Measurements from ENCODE around the gene BLOC1S3.
"Not testable (repeated sequence)": the region's sequence is repeated elsewhere in the genome, so short reads cannot be mapped to it uniquely, and the experiment has no call there.

The BLOC1S3 gene

DNA sequence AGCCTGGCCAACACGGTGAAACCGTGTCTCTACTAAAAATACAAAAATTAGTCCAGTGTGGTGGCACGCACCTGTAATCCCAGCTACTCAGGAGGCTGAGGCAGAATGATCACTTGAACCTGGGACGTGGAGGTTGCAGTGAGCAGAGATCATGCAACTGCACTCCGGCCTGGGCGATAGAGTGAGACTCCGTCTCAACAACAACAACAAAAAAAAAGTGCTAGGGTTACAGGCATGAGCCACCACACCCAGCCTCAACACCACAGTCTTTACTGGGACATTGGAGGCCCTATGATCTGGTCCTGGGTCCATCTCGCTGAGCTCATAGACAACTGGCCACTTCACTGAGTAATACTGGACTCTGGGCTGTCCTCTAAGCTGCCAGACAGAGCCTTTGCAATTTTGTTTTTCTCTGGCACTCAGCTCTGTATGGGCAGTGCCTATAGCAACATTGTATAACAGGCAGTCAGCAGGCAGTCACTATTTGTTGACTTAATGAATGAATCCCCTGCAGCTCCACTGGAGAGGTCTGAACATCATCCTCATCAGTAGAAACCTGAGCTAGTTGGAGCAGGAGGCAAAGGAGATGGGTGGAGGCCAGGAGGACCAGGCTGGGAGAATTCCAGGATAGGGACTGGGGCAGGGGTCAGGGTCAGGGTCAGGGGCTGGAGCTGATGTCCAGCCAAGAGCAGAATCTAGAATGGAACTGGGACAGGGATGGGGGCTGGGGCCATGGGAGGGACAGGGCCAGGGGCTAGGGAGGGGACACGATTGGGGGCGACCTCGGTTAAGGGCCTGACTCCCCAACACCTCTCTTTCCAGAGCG, 8.1 kb downstream of the BLOC1S3 start:
- no peak for FAIRE-seq

DNA sequence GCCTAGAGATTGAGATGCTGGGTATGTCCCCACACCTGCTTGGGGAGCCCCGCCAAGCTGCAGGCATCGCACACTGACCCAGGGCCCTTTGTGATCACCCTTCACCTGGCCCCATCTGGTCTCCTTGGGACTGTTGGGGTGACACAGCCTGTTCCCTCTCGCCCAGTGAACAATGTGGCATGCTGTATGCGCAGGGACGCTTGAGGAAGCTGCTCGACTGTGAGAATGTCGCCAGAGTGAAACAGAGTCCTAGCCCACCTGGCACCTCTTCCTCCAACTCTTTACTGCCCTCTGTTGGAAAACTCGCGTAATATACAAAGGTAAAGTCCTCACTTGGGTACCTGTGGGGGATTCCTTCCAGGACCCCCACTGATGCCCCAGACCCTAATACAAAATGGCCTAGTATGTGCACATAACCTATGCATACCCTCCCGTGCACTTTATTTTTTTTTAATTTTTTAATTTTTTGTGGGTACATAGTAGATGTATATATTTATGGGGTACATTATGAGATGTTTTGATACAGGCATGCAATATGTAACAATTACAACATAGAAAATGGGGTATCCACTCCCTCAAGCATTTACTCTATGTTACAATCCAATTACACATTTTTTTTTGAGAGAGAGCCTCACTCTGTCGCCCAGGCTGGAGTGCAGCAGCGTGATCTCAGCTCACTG, 9.0 kb downstream of the BLOC1S3 start:
- FAIRE-seq, result no peak

DNA sequence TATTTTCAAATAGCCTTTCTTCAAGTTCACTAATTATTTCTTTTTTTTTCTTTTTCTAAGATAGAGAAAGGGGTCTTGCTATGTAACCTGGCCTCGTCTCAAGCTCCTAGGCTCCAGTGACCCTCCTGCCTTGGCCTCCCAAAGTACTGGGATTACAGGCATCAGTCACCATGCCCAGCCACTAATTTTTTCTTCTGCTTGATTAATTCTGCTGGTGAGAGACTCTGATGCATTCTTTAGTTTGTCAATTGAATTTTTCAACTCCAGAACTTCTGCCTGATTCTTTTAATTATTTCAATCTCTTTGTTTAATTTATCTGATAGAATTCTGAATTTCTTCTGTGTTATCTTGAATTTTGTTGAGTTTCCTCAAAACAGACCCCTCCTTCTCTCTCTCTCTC, 11.4 kb downstream of the BLOC1S3 start:
- FAIRE-seq, result no peak

DNA sequence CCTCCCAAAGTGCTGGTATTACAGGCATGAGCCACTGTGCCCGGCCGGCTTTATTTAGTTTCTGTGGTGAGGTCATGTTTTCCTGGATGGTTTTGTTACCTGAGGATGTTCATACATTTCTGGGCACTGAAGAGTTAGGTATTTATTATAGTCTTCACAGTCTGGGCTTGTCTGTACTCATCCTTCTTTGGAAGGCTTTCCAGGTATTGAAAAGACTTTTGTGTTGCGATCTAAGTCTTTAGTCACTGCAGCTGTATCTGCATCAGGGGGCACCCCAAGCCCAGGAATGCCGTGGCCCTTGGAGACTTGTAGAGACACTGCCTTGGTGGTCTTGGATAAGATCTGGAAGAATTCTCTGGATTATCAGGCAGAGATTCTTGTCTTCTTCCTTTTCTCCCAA, 12.8 kb downstream of the BLOC1S3 start:
- no peak for FAIRE-seq

DNA sequence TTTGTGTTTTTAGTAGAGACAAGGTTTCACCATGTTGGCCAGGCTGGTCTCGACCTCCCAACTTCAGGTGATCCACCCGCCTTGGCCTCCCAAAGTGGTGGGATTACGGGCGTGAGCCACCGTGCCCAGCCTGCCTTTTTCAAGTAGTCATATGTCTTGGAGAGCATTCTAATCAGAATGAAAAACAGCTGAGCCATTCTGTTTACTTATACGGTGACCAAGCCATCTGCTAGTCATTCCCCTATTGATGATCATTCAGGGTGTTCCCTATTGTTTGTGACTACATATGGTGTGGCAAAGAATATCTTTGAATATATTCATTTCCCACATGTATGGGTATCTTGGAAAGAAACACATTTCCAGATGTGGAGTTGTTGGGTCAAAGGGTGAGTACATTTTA, 17.2 kb downstream of the BLOC1S3 start:
- FAIRE-seq, result no peak

DNA sequence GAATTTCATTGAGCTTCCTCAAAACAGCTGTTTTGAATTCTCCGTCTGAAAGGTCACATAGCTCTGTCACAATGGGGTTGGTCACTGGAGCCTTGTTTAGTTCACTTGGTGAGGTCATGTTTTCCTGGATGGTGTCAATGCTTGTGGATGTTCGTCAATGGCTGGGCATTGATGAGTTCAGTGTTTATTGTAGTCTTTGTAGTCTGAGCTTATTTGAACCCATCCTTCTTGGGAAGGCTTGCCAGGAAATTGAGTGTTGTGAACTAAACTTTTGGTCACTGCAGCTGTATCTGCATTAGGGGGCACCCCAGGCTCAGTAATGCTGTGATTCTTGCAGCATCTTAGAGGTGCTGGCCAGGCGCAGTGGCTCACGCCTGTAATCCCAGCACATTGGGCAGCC, 22.0 kb downstream of the BLOC1S3 start:
- no peak for FAIRE-seq

DNA sequence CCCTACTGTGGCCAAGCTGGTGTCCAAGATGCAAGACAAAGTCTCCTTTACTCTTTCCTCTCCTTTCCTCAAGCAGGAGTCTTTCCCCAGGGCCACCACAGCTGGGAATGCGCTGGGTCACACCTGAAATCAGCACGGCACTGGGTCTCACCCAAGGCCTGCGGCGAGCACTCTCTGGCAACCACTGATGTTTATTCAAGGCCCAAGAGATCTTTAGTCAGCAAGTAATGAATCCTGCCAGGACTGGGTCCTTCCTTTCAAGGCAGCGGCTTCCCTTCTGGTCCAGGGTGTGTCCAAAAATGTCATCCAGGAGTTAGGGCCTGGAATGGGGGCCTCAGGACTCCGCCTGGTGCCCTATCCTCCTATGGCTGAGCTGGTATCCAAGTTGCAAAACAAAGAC, 24.1 kb downstream of the BLOC1S3 start:
- no peak for FAIRE-seq

DNA sequence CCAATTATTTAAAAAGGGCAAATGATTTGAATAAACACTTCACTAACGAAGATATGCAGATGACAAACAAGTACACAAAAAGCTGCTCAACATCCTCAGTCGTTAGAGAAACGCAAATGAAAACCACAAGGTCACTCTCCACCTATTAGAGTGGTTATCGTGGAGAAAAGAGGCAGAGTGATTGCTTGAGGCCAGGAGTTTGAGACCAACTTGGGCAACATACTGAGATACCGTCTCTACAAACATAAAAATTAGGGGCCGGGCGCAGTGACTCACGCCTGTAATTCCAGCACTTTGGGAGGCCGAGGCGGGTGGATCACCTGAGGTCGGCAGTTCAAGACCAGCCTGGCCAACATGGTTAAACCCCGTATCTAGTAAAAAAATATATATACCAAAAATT, 27.2 kb downstream of the BLOC1S3 start:
- no peak for FAIRE-seq

DNA sequence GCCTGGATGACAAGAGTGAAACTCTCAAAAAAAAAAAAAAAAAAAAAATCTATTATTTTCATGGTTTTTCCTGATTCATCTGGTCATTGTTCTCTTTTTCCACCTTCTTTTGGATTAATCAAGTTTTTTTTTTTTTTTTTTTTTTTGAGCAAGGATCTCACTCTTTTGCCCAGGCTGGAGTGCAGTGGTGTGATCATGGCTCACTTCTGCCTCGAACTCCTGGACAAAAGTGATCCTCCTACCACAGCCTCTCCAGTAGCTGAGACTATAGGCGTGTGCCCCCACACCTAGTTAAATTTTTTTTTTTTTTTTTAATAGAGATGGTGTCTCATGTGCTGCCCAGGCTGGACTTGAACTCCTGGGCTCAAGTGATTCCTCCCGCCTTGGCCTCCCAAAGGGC, 27.7 kb downstream of the BLOC1S3 start:
- FAIRE-seq, result no peak

DNA sequence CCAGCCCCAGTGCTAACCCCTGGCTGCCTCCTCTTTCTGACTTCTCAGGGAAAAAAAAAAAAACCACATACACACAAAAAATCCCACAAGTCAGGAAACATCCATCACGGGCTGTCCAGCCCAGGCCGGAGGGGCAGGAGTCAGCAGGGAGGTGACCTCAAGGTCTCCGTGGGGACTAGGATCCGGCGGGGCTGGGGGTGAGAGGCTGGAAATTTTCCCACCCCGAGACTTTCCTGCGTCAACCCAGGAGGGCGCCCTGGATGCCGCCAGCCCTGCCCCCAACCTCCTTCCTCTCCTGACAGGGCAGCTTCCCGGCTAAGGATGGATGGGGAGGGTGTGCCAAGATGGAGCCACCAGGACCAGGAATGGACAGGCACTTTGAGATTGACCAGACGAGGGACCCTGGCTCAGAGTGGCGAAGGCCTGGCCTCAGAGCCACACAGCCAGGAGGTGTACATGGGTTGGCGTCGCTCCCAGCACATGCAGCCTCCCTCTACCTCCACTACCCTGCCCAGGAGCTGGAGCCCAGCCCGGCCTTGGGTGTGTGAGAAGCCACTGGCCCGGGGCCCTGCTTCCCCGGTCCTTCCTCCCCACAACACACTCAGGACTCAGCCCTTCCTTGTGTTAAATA, 33.3 kb downstream of the BLOC1S3 start:
- no peak for FAIRE-seq

DNA sequence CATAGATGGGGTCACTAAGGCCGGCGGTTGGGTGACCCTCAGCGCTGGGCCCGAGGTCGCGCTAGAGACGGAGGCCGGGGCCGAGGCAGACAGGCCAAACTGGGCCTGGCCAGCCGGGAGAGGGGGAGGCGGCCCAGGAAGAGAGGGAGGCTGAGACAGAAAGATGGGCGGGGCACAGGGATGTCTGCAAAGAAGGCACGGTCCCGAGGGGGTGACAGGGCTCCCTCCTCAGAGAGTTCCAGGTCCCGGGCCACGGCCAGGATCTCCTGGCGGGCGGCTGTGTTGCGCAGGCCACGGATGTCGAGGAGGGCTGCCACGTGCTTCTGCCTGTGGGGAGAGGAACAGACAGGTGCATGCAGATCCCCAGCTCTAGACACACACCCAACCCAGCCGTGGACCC, 34.4 kb downstream of the BLOC1S3 start:
- FAIRE-seq, result no peak

DNA sequence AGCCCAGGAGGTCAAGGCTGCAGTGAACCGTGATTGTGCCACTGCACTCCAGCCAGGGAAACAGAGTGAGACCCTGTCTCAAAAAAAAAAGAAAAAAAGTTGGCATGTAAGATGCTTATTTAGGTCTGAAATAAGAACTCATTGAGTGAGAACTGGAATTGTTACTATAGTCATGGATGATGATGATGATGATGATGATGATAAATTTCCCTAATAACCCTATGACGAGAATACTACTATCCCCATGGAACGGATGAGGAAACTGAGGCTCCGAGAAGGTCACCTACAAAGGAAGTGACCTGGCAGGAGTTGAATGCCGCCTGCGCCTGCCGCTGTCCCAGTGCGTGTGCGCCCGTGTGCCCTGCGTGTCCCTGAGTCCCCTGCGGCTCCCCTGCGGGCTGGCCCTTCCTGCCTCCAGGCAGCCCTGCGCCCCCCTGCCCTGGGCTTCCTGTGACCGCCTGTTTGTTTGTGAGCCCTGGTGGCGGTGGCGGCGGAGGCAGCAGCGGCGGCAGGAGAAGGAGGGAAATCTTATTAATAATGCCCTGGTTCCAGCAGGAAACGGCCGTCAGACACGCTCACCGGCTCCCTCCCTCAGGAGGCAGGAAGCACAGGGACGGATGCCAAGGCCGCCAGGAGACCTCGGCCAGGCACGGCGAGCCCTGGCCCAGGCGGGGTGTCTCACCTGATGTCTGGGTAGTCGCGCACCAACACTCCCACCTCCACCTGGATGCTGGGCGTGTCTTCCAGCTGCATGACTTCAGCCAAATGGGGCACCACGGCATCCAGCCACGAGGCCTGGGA, 37.0 kb downstream of the BLOC1S3 start:
- FAIRE-seq, result no peak

DNA sequence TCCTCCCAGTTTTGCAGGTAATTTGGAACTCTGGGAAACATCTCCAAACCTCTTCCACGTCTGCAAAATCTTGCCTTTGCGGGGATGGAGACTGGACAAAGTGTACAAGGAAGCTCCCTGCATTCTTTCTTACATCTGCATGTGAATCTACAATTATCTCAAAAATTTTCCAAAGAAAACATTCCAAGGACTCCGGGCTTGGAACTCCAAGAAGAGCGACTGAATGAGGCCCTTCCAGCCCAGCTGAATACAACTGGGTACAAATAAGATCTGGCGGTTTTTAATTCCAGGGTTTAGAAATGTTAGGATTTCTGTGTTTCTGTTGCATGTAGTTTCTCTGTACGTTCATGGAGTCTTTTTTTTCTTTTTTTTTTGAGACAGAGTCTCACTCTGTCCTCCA, 38.1 kb downstream of the BLOC1S3 start:
- FAIRE-seq, result no peak

DNA sequence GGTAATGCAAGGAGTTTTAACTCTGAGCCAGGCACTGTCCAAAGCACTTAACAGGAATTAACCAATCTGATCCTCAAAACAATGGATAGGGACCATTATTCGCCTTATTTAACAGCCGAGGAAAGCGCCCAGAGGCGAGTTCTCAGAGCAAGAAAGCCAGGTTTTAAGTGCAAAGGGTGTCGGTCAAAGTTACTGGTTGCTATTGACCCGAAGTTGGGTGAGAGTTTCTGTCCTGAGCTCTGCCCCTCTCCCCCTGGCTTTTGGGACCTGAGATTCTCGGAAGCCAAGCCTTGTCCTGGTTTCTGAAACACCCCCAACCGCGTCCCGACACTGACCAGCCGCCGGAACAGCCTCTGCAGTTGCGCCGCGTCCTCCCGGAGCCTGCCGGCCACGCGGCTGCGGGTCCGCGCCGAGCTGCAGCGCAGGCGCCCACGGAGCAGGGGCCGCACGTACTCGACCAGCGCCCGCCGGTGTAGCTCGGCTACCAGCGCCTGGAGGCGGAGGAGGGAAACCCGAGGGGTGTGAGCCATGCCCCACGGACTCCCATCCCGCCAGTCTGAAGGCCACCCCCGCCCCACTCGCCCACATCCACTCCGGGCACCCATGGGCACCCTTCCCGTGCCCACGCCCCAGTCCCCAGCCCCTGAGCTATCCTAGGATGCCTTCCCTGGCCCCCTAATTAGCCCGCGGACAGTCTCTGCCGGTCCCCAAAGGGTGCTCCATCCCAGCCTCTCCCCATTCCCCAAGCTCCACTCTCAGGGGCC, 38.8 kb downstream of the BLOC1S3 start:
- FAIRE-seq, result no peak

DNA sequence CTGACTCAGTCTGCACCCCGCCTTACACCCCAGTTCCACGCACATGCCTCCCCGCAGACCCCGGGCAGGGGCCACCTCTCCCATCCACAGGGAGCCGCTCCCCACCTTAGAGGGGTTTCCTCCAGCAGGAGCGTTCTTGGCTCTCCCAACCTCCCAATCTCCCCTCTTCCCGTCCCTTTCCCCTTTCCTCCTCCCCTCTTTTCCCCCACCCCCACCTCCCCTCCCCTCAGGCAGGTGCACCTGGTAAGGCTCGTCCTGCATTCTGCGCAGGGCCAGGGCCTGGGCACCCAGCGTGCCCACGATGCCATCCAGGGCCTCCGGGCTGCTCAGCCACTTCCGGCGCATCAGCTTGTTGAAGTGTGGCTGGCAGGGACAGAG, 39.4 kb downstream of the BLOC1S3 start:
- FAIRE-seq, result no peak

DNA sequence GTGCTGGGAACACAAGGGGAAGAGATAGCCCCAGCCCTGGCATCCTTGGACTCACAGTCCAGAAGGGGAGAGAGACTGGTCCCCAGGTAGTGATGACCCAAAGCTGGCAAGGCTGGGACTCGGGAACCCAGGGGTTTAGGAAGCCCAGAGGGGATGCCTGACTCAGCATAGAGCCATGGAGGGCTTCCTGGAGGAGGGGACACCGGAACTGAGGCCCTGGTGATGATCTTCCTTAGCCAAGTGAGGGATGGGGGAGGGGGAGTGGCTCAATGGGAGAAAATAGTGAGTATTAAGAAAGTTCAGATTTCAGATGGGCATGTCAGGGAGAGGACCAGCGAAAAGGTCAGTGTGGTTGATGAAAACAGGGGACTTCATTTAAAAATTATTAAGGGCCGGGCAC, 39.8 kb downstream of the BLOC1S3 start:
- no peak for FAIRE-seq

DNA sequence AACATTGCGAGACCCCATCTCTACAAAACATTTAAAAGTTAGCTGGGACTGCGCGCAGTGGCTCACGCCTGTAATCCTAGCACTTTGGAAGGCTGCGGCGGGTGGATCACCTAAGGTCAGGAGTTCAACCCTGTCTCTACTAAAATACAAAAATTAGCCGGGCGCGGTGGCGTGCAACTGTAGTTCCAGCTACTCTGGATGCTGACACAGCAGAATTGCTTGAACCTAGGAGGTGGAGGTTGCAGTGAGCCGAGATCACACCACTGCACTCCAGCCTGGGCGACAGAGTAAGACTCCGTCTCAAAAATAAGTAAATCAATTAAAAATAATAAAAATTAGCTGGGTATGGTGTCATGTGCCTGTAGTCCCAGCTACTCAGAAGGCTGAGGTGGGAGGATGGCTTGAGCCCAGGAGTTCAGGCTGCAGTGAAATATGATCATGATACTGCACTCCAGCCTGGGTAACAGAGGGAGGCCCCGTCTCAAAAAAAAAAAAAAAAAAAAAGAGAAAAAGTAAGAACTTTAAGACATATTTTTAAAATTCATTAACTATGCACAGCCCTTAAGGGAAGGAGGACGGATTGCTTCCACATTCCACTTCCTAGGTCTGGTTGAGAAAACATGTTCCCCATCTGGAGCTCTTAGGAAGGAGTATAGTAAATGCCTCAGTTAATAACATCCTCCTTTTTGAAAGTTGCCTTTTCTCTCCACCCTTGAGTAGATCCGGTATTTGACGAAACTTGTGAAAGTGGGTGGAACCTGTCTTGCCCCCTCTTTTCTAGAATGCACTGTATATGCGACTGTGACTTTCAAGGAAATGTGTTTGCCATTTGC, 40.5 kb downstream of the BLOC1S3 start:
- FAIRE-seq, result no peak

DNA sequence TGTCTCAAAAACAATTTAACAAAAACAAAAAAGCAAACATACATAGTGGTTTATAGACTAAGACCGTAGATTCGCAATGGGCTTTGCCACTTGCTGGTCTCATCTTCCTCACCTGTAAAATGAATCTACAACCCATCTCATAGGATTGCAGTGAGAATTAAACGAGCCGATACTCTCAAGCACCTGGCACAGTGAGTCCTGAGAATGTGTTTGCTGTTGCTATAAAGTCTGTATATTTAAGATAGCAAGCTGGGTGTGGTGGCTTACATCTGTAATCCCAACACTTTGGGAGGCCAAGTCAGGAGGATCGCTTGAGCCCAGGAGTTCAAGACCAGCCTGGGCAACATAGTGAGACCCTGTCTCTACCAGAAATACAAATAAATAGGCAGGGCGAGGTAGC, 44.1 kb downstream of the BLOC1S3 start:
- no peak for FAIRE-seq

DNA sequence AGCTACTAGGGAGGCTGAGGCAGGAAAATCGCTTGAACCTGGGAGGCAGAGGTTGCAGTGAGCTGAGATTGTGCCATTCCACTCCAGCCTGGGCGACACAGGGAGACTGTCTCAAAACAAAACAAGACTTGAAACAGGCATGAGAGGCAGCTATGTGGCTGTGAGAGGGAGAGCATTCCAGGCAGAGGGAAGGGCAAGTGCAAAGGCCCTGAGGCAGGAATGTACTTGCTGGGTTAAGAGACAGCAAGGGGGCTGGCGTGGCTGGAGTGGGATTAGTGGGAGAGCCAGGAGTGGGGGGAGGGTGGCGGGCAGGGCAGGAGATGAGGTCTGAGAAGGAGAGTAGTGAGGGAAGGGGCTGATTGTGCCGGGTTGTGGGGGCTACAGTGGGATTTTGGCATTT, 45.3 kb downstream of the BLOC1S3 start:
- no peak for FAIRE-seq

DNA sequence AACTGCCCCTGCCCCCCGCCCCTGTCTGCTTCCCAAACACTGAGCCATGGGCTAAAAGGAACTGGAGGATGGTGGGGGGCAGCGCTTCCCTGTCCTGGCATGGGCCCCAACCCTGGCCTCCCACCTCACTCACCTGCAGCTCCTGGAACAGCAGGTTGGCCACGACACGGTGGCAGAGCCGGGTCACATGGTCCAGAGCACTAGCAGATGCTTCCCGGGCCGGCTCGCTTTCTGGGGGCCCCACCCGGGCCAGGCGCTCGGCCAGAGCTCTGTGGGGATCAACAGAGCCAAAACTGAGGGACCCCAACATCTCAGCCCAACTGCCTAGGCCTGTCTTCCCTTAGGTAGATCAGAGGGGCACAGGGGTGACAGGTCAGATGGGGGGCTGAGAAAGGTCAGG, 46.1 kb downstream of the BLOC1S3 start:
- no peak for FAIRE-seq

DNA sequence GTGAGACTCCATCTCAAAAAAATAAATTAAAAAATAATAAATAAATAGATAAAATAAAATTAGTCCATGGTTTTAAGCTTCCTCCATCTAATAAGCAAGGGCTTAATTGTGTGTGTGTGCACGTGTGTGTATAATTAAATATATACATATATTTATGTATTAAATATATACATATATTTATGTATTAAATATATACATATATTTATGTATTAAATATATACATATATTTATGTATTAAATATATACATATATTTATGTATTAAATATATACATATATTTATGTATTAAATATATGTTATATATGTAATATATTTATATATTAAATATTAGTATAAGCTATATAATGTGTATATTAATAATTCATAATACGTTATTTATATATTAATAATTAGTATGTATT, 50.5 kb downstream of the BLOC1S3 start:
- not testable (repeated sequence) for FAIRE-seq
